ENCODE results near the gene HEPACAM2. TPM values are rescaled to one million over a fixed set of nuclear protein-coding genes. Genes with fewer than 3 reads are reported as not detected.

Gene HEPACAM2
- total RNA-seq, 2 donors from 2014 or later: 0.41 to 0.45 TPM

DNA sequence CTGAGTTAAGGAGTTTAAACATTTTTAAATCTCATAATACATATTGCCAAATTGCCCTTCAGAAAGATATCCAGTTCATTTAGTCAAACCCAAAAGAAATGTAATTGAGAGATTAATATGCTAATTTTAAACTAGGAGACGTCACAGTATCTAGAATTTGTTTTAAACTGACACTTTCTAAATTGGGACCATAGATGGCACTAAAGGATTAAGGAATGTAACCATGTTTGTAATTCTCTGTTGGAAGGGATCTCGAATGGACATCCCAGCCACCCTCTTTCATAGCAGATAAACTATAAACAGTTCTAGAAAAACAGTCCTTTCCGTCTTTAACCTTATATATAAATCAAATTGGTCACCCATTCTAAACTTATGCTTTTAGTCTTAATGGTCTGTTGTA, 48.1 kb downstream of the HEPACAM2 start:
- Histone ChIP-seq H3K27ac (no peak overlapping the region), H3K27me3 (replicated peaks; ENCODE audit: insufficient read depth) (no peaks in the 10 kb centered on the region), H3K4me3 (no peak overlapping the region), H3K4me1 (replicated peaks) (no peaks in the 10 kb centered on the region), H3K36me3 (no peaks in the 10 kb centered on the region), H3K9me3 (no peaks in the 10 kb centered on the region)
- DNase-seq (ENCODE audit: low spot score): no peak
- TF ChIP-seq, protein P1, sequence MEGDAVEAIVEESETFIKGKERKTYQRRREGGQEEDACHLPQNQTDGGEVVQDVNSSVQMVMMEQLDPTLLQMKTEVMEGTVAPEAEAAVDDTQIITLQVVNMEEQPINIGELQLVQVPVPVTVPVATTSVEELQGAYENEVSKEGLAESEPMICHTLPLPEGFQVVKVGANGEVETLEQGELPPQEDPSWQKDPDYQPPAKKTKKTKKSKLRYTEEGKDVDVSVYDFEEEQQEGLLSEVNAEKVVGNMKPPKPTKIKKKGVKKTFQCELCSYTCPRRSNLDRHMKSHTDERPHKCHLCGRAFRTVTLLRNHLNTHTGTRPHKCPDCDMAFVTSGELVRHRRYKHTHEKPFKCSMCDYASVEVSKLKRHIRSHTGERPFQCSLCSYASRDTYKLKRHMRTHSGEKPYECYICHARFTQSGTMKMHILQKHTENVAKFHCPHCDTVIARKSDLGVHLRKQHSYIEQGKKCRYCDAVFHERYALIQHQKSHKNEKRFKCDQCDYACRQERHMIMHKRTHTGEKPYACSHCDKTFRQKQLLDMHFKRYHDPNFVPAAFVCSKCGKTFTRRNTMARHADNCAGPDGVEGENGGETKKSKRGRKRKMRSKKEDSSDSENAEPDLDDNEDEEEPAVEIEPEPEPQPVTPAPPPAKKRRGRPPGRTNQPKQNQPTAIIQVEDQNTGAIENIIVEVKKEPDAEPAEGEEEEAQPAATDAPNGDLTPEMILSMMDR (IDR thresholded peaks at IDR 0.05): peak in 1 of 4 experiments; percentile 57
- no peak for TF ChIP-seq POLR2A (IDR thresholded peaks at IDR 0.05)
- TF ChIP-seq POLR2AphosphoS5 (IDR thresholded peaks at IDR 0.05): no peak
- 24% methylated on average over 3 of the region's 3 CpGs for WGBS
- intact Hi-C loops (cut with DNase I): no loop called here

DNA sequence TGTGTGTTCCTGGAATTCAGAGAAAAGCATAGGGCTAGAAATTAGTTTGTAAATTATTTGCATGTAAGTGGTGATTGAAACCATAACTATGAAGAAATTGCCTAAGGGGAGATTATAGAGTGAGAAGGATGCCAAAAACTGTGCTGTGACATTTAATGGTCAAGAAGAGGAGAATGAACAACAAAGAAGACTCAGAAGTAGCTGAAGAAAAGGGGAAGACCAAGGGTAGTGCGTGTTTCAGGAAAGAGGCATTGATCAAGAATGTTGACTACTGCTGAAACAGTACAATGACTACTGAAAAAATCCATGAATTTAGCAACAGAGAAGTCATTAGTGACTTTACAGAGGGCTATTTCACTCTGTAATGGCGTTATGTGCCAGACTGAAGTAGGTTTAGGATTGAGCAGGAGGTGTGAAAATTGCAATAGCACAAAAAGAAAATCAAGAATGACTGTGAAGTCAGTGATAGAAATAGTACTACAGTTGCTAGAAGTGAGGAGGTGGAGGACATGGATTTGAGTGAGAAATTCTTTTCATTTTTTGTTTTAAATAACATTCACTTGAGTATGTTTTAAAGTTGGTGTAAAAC, 49.2 kb downstream of the HEPACAM2 start:
- Histone ChIP-seq H3K9me3 (no peaks in the 10 kb centered on the region), H3K27ac (no peak overlapping the region), H3K27me3 (replicated peaks; ENCODE audit: insufficient read depth) (no peaks in the 10 kb centered on the region), H3K4me3 (no peak overlapping the region), H3K4me1 (replicated peaks) (no peaks in the 10 kb centered on the region), H3K36me3 (no peaks in the 10 kb centered on the region)
- 60% methylated on average over 2 of the region's 2 CpGs for WGBS
- no peak for DNase-seq (ENCODE audit: low spot score)
- intact Hi-C loops (cut with DNase I): no loop called here
- TF ChIP-seq, protein P1 (IDR thresholded peaks at IDR 0.05): no peak
- no peak for TF ChIP-seq POLR2A (IDR thresholded peaks at IDR 0.05)
- TF ChIP-seq POLR2AphosphoS5 (IDR thresholded peaks at IDR 0.05): no peak

DNA sequence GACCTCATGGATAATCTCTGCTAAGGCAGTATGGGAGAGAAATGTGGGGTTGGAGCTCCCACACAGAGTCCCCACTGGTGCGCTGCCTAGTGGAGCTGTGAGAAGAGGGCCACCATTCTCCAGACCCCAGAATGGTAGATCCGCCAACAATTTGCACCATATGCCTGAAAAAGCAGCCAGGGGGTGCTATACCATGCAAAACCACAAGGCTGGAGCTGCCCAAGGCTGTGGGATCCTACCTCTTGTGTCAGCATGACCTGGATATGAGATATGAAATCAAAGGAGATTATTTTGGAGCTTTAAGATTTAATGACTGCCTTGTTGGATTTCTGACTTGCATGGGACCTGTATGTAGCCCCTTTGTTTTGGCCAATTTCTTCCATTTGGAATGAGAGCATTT, 51.0 kb downstream of the HEPACAM2 start:
- H3K4me3 ChIP-seq: no peak overlapping the region
- intact Hi-C loops (cut with DNase I): no loop called here
- TF ChIP-seq POLR2A (IDR thresholded peaks at IDR 0.05) (no peak), POLR2AphosphoS5 (IDR thresholded peaks at IDR 0.05) (no peak)
- TF ChIP-seq, protein P1 (IDR thresholded peaks at IDR 0.05): no peak
- H3K9me3 ChIP-seq: no peaks in the 10 kb centered on the region
- no peaks in the 10 kb centered on the region for H3K27me3 ChIP-seq (replicated peaks; ENCODE audit: insufficient read depth)
- DNase-seq (ENCODE audit: low spot score): no peak
- no peaks in the 10 kb centered on the region for H3K36me3 ChIP-seq
- no peak overlapping the region for H3K27ac ChIP-seq
- WGBS: 98% methylated on average over 2 of the region's 2 CpGs
- H3K4me1 ChIP-seq (replicated peaks): no peaks in the 10 kb centered on the region

DNA sequence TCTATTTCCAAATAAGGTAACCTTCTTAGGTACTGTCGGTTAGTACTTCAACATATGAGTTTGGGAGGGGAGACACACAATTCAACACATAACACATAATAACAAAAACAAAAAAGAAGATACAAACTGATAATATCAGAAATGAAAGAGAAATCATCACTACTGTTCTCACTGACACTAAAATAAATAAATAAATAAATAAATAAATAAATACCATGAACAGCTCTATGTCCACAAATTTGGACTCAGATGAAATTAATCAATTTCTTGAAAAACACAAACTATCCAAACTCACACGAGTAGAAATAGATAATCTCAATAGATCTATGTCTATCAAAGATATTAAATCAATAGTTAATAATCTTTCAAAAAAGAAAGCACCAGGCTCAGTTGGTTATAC, 53.6 kb downstream of the HEPACAM2 start:
- WGBS: 77% methylated on average over 2 of the region's 2 CpGs
- H3K4me3 ChIP-seq: no peak overlapping the region
- intact Hi-C loops (cut with DNase I): no loop called here
- TF ChIP-seq POLR2A (IDR thresholded peaks at IDR 0.05): no peak
- no peak for TF ChIP-seq POLR2AphosphoS5 (IDR thresholded peaks at IDR 0.05)
- TF ChIP-seq, protein P1 (IDR thresholded peaks at IDR 0.05): no peak
- no peaks in the 10 kb centered on the region for H3K36me3 ChIP-seq
- H3K4me1 ChIP-seq (replicated peaks): no peaks in the 10 kb centered on the region
- H3K27ac ChIP-seq: no peak overlapping the region
- H3K9me3 ChIP-seq: no peaks in the 10 kb centered on the region
- H3K27me3 ChIP-seq (replicated peaks; ENCODE audit: insufficient read depth): no peaks in the 10 kb centered on the region
- DNase-seq (ENCODE audit: low spot score): no peak

DNA sequence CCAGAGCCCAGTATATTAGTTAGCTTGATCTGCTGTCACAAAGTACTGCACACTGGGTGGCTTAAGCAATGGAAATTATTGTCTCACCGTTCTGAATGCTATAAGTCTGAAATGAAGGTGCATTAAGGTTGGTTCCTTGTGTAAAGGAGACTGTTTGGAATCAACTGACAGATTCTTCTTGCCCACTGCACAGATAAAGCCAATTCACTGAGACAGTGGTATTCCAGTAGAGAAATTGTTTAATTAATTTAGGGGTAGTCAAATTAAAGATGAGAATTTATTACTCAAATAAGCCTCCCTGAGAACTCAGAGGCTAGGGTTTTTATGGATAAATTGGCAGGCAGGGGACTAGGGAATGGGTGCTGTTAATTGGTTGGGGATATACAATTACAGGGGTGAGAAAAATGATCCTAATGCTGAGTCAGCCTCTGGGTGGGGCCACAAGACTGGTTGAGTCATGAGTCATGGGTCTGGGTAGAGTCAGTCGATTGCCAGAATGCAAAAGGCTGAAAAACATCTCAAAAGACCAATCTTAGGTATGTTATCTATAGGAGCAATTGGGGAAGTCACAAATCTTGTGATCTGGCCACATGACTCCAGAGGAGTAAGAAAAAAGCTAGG, 54.6 kb downstream of the HEPACAM2 start:
- DNase-seq (ENCODE audit: low spot score): no peak
- Histone ChIP-seq H3K4me3 (no peak overlapping the region), H3K27me3 (replicated peaks; ENCODE audit: insufficient read depth) (no peaks in the 10 kb centered on the region), H3K9me3 (no peaks in the 10 kb centered on the region), H3K4me1 (replicated peaks) (no peaks in the 10 kb centered on the region), H3K27ac (no peak overlapping the region), H3K36me3 (no peaks in the 10 kb centered on the region)
- TF ChIP-seq POLR2AphosphoS5 (IDR thresholded peaks at IDR 0.05) (no peak), POLR2A (IDR thresholded peaks at IDR 0.05) (no peak)
- WGBS: 67% methylated on average over 2 of the region's 2 CpGs
- intact Hi-C loops (cut with DNase I): no loop called here

Data from prostate gland (tissue), 2 donors.